Liver (tissue), 9 donors: ENCODE data around the gene ILF2. TPM values are rescaled to one million over a fixed set of nuclear protein-coding genes. Genes with fewer than 3 reads are reported as not detected.

Experiments used
- DNase-seq: peaks from one replicate; pipeline ENCODE4 v3.0.0-alpha.2; 2017; ENCODE audit warnings: low spot score
- H3K27ac ChIP-seq, 2 donors: one replicate each; pipeline ENCODE4 v1.7.0; 2013; ENCODE audit warnings: inconsistent platforms in 2 of 2, low read length in 2 of 2, control low read depth in 1 of 2, low read depth in 1 of 2, mild to moderate bottlenecking in 1 of 2
- H3K27me3 ChIP-seq, 4 donors: one replicate each; pipeline versions ENCODE4 v1.6.1 to v1.7.0; 2013; ENCODE audit warnings: low read length in 3 of 4, inconsistent platforms in 1 of 4, mild to moderate bottlenecking in 1 of 4, moderate library complexity in 1 of 4; ENCODE audit not compliant: control insufficient read depth in 4 of 4, insufficient read depth in 4 of 4
- H3K36me3 ChIP-seq, 4 donors: one replicate each; pipeline versions ENCODE4 v1.6.1 to v1.7.0; 2013; ENCODE audit warnings: low read length in 3 of 4, mild to moderate bottlenecking in 3 of 4, low read depth in 1 of 4, moderate library complexity in 1 of 4; ENCODE audit not compliant: control insufficient read depth in 4 of 4, insufficient read depth in 3 of 4
- H3K4me1 ChIP-seq, 4 donors: one replicate each; pipeline versions ENCODE4 v1.6.1 to v1.7.0; 2013; ENCODE audit warnings: low read length in 3 of 4, mild to moderate bottlenecking in 3 of 4, moderate library complexity in 1 of 4; ENCODE audit not compliant: control insufficient read depth in 4 of 4, insufficient read depth in 4 of 4
- H3K4me3 ChIP-seq, 3 donors: one replicate each; pipeline versions ENCODE4 v1.6.1 to v1.7.0; 2013; ENCODE audit warnings: low read length in 3 of 3, control low read depth in 1 of 3, low read depth in 1 of 3, mild to moderate bottlenecking in 1 of 3
- H3K9ac ChIP-seq, 2 donors: one replicate each; pipeline ENCODE4 v1.7.0; 2013; ENCODE audit warnings: low read length in 2 of 2, mild to moderate bottlenecking in 2 of 2, moderate library complexity in 2 of 2, control low read depth in 1 of 2, low read depth in 1 of 2
- H3K9me3 ChIP-seq, 4 donors: one replicate each; pipeline versions ENCODE4 v1.6.1 to v1.7.0; 2013; ENCODE audit warnings: low read length in 3 of 4; ENCODE audit not compliant: control insufficient read depth in 4 of 4
- ATF3 ChIP-seq: IDR thresholded peaks from 2 replicates; pipeline ENCODE4 v1.6.1; 2016; ENCODE audit warnings: antibody characterized with exemption
- CTCF ChIP-seq: fragments of 150-350 bp; IDR thresholded peaks from 2 replicates; pipeline ENCODE4 v1.5.1; 2017; ENCODE audit warnings: improper control_type of control experiment, low read depth, low read length; ENCODE audit not compliant: missing input control
- EGR1 ChIP-seq, 2 donors: IDR thresholded peaks; 2 replicates each; pipeline ENCODE4 v1.6.1; 2016 to 2018; ENCODE audit warnings: antibody characterized with exemption in 2 of 2, low read depth in 2 of 2
- FOXA1 ChIP-seq: IDR thresholded peaks from 2 replicates; pipeline ENCODE4 v1.6.1; 2016; ENCODE audit warnings: antibody characterized with exemption
- FOXA2 ChIP-seq: IDR thresholded peaks from 2 replicates; pipeline ENCODE4 v1.6.1; 2016; ENCODE audit warnings: antibody characterized with exemption
- GABPA ChIP-seq, 2 donors: IDR thresholded peaks in 1 of 2; conservative IDR thresholded peaks in 1 of 2; 2 replicates each; pipeline ENCODE4 v1.6.1; 2016; ENCODE audit warnings: antibody characterized with exemption in 2 of 2, mild to moderate bottlenecking in 1 of 2, moderate library complexity in 1 of 2
- HNF4A ChIP-seq, 2 donors: conservative IDR thresholded peaks; 2 replicates each; pipeline ENCODE4 v1.6.1; 2016; ENCODE audit warnings: antibody characterized with exemption in 2 of 2, mild to moderate bottlenecking in 2 of 2
- HNF4G ChIP-seq: IDR thresholded peaks from 2 replicates; pipeline ENCODE4 v1.6.1; 2016; ENCODE audit warnings: antibody characterized with exemption
- JUND ChIP-seq, 2 donors: IDR thresholded peaks; 2 replicates each; pipeline ENCODE4 v1.6.1; 2016; ENCODE audit warnings: antibody characterized with exemption in 2 of 2
- MAX ChIP-seq: IDR thresholded peaks from 2 replicates; pipeline ENCODE4 v1.6.1; 2016; ENCODE audit warnings: antibody characterized with exemption
- NR2F2 ChIP-seq: IDR thresholded peaks from 2 replicates; pipeline ENCODE4 v1.6.1; 2016; ENCODE audit warnings: antibody characterized with exemption
- RAD21 ChIP-seq, 2 donors: IDR thresholded peaks; 2 replicates each; pipeline ENCODE4 v1.6.1; 2016; ENCODE audit warnings: antibody characterized with exemption in 2 of 2, mild to moderate bottlenecking in 2 of 2
- REST ChIP-seq: IDR thresholded peaks from 2 replicates; pipeline ENCODE4 v1.6.1; 2016; ENCODE audit warnings: antibody characterized with exemption, mild to moderate bottlenecking
- SP1 ChIP-seq: IDR thresholded peaks from 2 replicates; pipeline ENCODE4 v1.6.1; 2018; ENCODE audit warnings: antibody characterized with exemption, mild to moderate bottlenecking
- TAF1 ChIP-seq: conservative IDR thresholded peaks from 2 replicates; pipeline ENCODE4 v1.6.1; 2016; ENCODE audit warnings: antibody characterized with exemption, mild to moderate bottlenecking
- YY1 ChIP-seq: IDR thresholded peaks from 2 replicates; pipeline ENCODE4 v1.6.1; 2016; ENCODE audit warnings: antibody characterized with exemption, mild to moderate bottlenecking
- ZBTB33 ChIP-seq: IDR thresholded peaks from 2 replicates; pipeline ENCODE4 v1.6.1; 2016; ENCODE audit warnings: antibody characterized with exemption
- WGBS: extraction: QIAGEN DNeasy Blood & Tissue Kit; methylation state at CpG from one replicate; pipeline ENCODE4 v1.1.7; 2013; 5-methylcytosine and 5-hydroxymethylcytosine counted together
- polyA plus RNA-seq, 2 donors: library from polyadenylated mRNA; stranded (reverse) in 1 of 2; unstranded in 1 of 2; fragments of 200-250 nt in 1 of 2; fragments of >200 nt in 1 of 2; fragmentation: Nextera tagmentation in 1 of 2; extraction: Ambion mirVana in 1 of 2; gene quantifications; one replicate each; pipeline versions ENCODE4 v1.2.1 to v1.2.3, GENCODE V29; 2013 to 2015
- total RNA-seq, 2 donors: library from RNA; depleted of rRNA; stranded (reverse); fragments of >200 nt; gene quantifications; one replicate each; pipeline ENCODE4 v1.2.3, GENCODE V29; 2014
- donor health status: healthy.
- donor health status: healthy.
- donor health status: healthy.
- donor health status: healthy.
- donor health status: healthy.

The ILF2 gene
- total and polyA plus RNA-seq, 4 donors: 28.7 to 84.2 (median 51.5) TPM

GRCh38 chr1:153614189-153614900 is 56.4 kb downstream of the ILF2 start:
- 86% methylated on average over 2 of the region's 2 CpGs for WGBS
- TF ChIP-seq EGR1 (IDR thresholded peaks at IDR 0.05; ENCODE audit: low read depth in 2 of 2): no peak
- no peak for TF ChIP-seq FOXA2
- no peak for TF ChIP-seq SP1
- no peak for TF ChIP-seq YY1
- TF ChIP-seq HNF4A (conservative IDR thresholded peaks at IDR 0.05): no peak
- TF ChIP-seq CTCF: no peak
- no peak for TF ChIP-seq GABPA (IDR thresholded peaks at IDR 0.05 in 1 of 2, conservative IDR thresholded peaks at IDR 0.05 in 1 of 2)
- no peak for TF ChIP-seq FOXA1
- TF ChIP-seq NR2F2: no peak
- TF ChIP-seq MAX: no peak
- no peak for TF ChIP-seq TAF1
- TF ChIP-seq ATF3: no peak
- DNase-seq: no peak
- Histone ChIP-seq H3K9me3 (no peaks in the 10 kb centered on the region), H3K4me1 (peaks cover 21 to 56% (median 39%) of the 10 kb centered on the region in 4 donors), H3K9ac (no peak overlapping the region), H3K27ac (no peak overlapping the region), H3K36me3 (no peaks in the 10 kb centered on the region), H3K4me3 (no peak overlapping the region), H3K27me3 (no peaks in the 10 kb centered on the region)

- Histone ChIP-seq H3K27me3 (no peaks in the 10 kb centered on the region), H3K4me3 (no peak overlapping the region), H3K4me1 (peaks cover 23 to 63% (median 43%) of the 10 kb centered on the region in 4 donors), H3K9me3 (no peaks in the 10 kb centered on the region), H3K36me3 (no peaks in the 10 kb centered on the region), H3K27ac (peak overlapping the region; percentile 90 to 95), H3K9ac (peak overlapping the region in 1 of 2 donors; percentile 8)
- 83% methylated on average over 5 of the region's 5 CpGs for WGBS
- no peak for DNase-seq
- TF ChIP-seq EGR1 (IDR thresholded peaks at IDR 0.05; ENCODE audit: low read depth in 2 of 2) (no peak), REST (no peak), TAF1 (no peak), NR2F2 (no peak), SP1 (no peak), HNF4A (conservative IDR thresholded peaks at IDR 0.05) (no peak), RAD21 (IDR thresholded peaks at IDR 0.05) (no peak), JUND (IDR thresholded peaks at IDR 0.05) (no peak), ATF3 (no peak), YY1 (no peak), HNF4G (no peak), ZBTB33 (no peak), CTCF (no peak), FOXA1 (no peak), MAX (no peak)
Observed at GRCh38 chr1:153613406-153613805, 57.4 kb downstream of the ILF2 start.
